NCI-H1436 treated with DMSO at 0.1 percent for 48 hours (cell line): Measurements from ENCODE around the gene CEP290.
A peak's percentile ranks its signal among the peaks of the same experiment; 100 is the strongest.
"Not testable (repeated sequence)": the region's sequence is repeated elsewhere in the genome, so short reads cannot be mapped to it uniquely, and the experiment has no call there.

Source experiments
- DNase-seq: peaks from one replicate; lab custom pipeline; 2025; lab: John Stamatoyannopoulos, UW

Gene CEP290

GRCh38 chr12:88141425-88141773 lies 489 bp downstream of the CEP290 start:
- no peak for DNase-seq

GRCh38 chr12:88139711-88140110 lies 2.2 kb downstream of the CEP290 start:
- not testable (repeated sequence) for DNase-seq

GRCh38 chr12:88133181-88133580 lies 8.7 kb downstream of the CEP290 start:
- DNase-seq, result not testable (repeated sequence)

GRCh38 chr12:88132392-88132791 lies 9.5 kb downstream of the CEP290 start:
- DNase-seq, result no peak

- no peak for DNase-seq
Observed at GRCh38 chr12:88127855-88128254, 14.0 kb downstream of the CEP290 start.

DNA sequence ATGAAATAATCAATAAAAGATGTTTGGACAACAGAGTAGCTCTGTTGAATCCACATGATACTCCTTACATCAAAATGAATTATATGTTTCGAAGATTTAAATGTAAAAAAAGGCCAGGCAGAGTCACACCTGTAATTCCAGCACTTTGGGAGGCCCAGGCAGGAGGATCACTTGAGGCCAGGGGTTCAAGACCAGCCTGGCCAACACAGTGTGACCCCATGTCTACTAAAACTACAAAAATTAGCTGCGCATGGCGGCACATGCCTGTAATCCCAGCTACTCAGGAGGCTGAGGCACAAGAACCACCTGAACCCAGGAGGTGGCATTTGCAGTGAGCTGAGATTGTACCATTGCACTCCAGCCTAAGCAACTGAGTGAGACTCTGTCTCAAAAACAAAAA lies 14.8 kb downstream of the CEP290 start:
- no peak for DNase-seq

- DNase-seq, result no peak
Observed at GRCh38 chr12:88122666-88123065, 19.2 kb downstream of the CEP290 start.

DNA sequence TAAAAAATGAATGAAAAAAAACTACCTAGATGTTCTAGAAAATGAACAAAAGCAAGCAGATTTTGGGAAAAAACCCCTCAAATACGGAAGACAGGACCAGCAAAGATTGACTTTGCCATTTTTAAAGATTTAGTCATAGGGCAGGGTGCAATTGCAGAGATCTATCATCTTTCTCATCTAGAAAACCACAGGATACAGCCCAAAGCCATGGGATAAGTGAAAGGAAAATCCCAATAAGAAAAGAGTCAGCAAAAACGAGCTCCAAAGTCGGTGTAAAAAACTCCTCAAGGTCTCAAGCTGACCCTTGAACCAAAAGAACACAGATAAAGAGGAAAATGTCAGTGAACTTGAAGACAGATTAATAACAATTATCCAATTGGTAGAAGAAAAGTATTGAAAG lies 28.0 kb downstream of the CEP290 start:
- DNase-seq, result no peak

DNA sequence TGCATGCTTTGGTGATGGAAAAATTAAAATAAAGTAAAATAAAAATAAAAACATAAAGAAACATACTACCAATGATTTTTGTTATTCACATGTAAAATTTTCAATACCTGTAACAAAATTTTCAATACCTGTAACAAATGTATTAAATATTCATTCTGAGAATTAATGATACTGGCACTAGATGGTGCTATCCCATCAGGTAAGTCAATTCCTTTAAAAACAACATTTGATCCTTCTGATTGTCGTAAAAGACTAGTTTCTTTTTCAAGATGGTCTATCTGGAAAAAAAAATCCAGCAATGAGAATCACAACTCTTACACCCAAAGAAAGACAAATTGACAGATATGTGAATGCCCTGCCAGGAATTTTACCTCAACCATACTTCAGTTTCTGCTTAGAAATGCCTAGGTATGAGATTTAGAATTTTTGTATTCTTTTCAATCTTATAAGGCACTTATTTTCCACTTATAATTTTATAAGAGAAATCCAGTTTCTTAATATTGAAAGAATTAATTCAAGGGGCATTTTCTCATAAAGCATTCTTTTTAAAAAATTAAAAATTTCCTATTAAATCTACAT lies 30.7 kb downstream of the CEP290 start:
- DNase-seq, result peak; percentile 32

- no peak for DNase-seq
Observed at GRCh38 chr12:88108021-88108420, 33.9 kb downstream of the CEP290 start.

- DNase-seq, result no peak
Observed at GRCh38 chr12:88093573-88093972, 48.3 kb downstream of the CEP290 start.

DNA sequence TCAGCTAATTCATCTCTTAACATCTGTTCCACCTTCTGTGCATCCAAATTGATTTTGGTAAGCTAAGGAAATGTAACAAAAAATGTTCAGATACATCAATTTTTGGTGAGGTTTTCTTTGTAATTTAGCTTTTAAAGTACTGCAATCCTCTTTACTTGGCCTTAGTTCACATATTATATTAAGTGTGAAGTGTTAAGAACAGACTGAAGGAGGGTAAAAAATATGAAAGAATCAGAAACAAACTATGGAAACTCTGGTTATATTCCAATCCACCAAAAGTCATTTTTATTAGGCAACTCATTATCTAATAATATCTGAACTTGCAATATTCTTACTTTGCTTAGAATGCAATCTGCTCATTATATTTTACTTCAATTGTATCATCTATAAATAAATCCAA lies 49.1 kb downstream of the CEP290 start:
- no peak for DNase-seq

- DNase-seq, result no peak
Observed at GRCh38 chr12:88084210-88084609, 57.7 kb downstream of the CEP290 start.

DNA sequence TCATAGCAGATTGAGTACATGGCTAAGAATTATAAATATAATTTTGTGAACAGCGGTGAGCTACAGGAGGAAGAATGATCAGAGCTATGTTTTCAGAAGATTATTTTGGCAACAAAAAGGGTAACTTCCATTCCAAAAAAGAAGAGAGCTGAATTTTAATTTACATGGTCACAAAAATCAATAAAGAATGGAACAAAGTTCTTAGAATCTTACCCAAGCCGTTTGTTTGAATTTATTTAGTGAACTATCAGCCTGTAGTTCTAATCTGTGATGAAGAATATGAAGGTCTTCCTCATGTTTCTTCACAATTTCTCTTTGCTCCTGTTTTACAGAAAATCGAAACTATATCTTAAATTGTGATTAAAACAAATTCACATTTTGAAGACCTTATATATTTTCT lies 58.3 kb downstream of the CEP290 start:
- no peak for DNase-seq

GRCh38 chr12:88081247-88081646 lies 60.6 kb downstream of the CEP290 start:
- no peak for DNase-seq

GRCh38 chr12:88067301-88067700 lies 74.6 kb downstream of the CEP290 start:
- DNase-seq, result no peak

- DNase-seq, result no peak
Observed at GRCh38 chr12:88063375-88063774, 78.5 kb downstream of the CEP290 start.

DNA sequence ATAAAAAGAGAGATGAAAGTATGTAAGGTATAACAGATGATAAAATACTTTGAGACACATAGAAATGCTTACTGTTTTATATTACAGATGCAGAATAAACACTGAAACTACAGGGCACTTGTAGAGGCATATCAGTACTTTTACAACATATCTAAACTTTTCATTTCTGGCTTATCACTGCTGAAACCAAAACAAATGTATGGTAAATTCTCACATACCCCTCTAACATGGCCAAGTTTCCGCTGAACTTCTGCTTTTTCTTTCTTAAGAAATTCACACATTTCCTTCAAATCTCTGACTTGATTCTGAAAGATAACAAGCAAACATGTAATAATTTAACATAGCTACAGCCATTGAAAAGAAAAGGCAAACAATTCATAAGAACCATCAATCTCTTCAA lies 79.4 kb downstream of the CEP290 start:
- DNase-seq, result no peak

DNA sequence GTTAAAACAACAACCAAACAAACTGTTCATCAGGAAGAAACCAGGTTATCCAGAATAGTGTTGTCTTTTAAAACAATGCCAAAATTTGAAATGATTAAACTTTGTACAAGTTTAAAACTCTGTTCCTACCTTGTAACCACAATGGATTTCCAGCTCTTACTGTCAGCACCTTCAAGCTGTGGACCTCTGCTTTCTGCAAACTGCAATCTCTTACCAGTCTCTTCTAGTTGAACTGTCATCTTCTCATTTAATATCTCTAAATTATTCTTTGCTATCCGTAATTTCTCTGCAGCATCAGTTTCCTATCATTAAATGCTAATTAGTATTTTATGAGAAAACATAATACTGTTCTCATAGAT lies 83.2 kb downstream of the CEP290 start:
- DNase-seq, result no peak

- no peak for DNase-seq
Observed at GRCh38 chr12:88057994-88058718, 83.7 kb downstream of the CEP290 start.

- DNase-seq, result no peak
Observed at GRCh38 chr12:88056571-88056970, 85.3 kb downstream of the CEP290 start.

- DNase-seq, result no peak
Observed at GRCh38 chr12:88052686-88053085, 89.2 kb downstream of the CEP290 start.

DNA sequence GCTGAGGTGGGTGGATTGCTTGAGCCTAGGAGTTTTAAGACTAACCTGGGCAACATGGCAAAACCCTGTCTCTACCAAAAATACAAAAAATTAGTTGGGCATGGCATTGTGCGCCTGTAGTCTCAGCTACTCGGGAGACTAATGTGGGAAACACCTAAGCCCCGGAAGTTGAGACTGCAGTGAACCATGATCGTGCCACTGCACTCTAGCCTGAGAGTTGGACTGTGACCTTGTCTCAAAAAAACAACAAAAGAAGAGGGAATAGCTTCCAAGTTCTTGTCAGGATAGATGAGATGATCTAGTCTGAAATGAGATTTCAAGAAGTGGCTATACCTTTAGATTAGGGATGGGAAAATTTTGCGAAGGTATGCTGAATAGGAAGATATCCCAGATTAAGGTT lies 97.9 kb downstream of the CEP290 start:
- no peak for DNase-seq

DNA sequence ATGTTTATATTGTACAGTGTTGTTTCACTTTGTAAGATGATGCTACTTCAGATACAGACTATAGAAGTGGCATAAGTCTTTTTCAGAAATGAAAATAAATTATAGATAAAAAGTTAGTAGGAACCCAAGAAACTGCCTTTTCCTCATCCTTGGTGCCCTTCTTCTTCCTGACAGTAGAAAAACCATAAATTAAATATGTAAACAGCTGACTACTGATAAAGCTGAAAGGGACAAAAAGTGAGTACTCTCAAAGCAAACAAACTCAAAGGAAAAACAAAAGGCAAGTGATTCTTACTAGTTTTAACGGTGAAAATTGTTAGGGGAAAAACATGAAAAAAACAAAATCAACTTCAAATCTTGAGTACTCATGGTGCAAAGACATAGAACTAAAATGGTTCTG lies 104.1 kb downstream of the CEP290 start:
- DNase-seq, result no peak
